ENCODE results near the gene SLC22A23.

GRCh38 chr6:3314176-3314575, 142.7 kb downstream of the SLC22A23 start:
- TF ChIP-seq CTCF (IDR thresholded peaks at IDR 0.05; ENCODE audit: borderline replicate concordance, extremely low read depth, low read length, poor library complexity, severe bottlenecking) (no peak), EZH2 (IDR thresholded peaks at IDR 0.05; ENCODE audit: borderline replicate concordance, low read depth, low read length, severe bottlenecking) (no peak)

Measured in DND-41 (cell line).